Measurements from ENCODE around the gene CPXM1.
"Not testable (repeated sequence)": the region's sequence is repeated elsewhere in the genome, so short reads cannot be mapped to it uniquely, and the experiment has no call there.

Gene CPXM1

GRCh38 chr20:2799688-2800520 lies 523 bp downstream of the CPXM1 start:
- no peak for DNase-seq

- no peak for DNase-seq
Observed at GRCh38 chr20:2799271-2799670, 1.2 kb downstream of the CPXM1 start.

- no peak for DNase-seq
Observed at GRCh38 chr20:2798814-2799213, 1.6 kb downstream of the CPXM1 start.

GRCh38 chr20:2798095-2798805 lies 2.2 kb downstream of the CPXM1 start:
- no peak for DNase-seq

GRCh38 chr20:2797136-2797983 lies 3.1 kb downstream of the CPXM1 start:
- DNase-seq, result no peak

GRCh38 chr20:2796011-2796660 lies 4.3 kb downstream of the CPXM1 start:
- DNase-seq, result no peak

- DNase-seq, result no peak
Observed at GRCh38 chr20:2795451-2795850, 5.0 kb downstream of the CPXM1 start.

- DNase-seq, result no peak
Observed at GRCh38 chr20:2794866-2795447, 5.5 kb downstream of the CPXM1 start.

GRCh38 chr20:2794202-2794748 lies 6.2 kb downstream of the CPXM1 start:
- DNase-seq, result no peak

GRCh38 chr20:2793471-2793870 lies 7.0 kb downstream of the CPXM1 start:
- DNase-seq, result no peak

GRCh38 chr20:2783908-2784566 lies 16.4 kb downstream of the CPXM1 start:
- DNase-seq, result no peak

- no peak for DNase-seq
Observed at GRCh38 chr20:2780948-2781347, 19.5 kb downstream of the CPXM1 start.

GRCh38 chr20:2778602-2779321 lies 21.7 kb downstream of the CPXM1 start:
- DNase-seq, result no peak

GRCh38 chr20:2775139-2775538 lies 25.3 kb downstream of the CPXM1 start:
- DNase-seq, result no peak

- DNase-seq, result no peak
Observed at GRCh38 chr20:2773812-2774211, 26.6 kb downstream of the CPXM1 start.

GRCh38 chr20:2771631-2772080 lies 28.8 kb downstream of the CPXM1 start:
- DNase-seq, result no peak

- DNase-seq, result not testable (repeated sequence)
Observed at GRCh38 chr20:2770091-2770490, 30.3 kb downstream of the CPXM1 start.

GRCh38 chr20:2768632-2769015 lies 31.8 kb downstream of the CPXM1 start:
- DNase-seq, result no peak

- DNase-seq, result peak; percentile 75
Observed at GRCh38 chr20:2767768-2768631, 32.4 kb downstream of the CPXM1 start.

GRCh38 chr20:2763186-2763585 lies 37.2 kb downstream of the CPXM1 start:
- DNase-seq, result no peak

Measured in NCI-H2029 treated with DMSO at 0.1 percent for 48 hours (cell line).